Neural progenitor cell (in vitro differentiated cells): Measurements from ENCODE around the gene DSCAML1.
A peak's percentile ranks its signal among the peaks of the same experiment; 100 is the strongest.

ENCODE experiments used
- CTCF ChIP-seq: fragments of 200-600 bp; sonication (generic); IDR thresholded peaks from 2 replicates; pipeline ENCODE4 v1.5.1; 2017; ENCODE audit warnings: antibody characterized with exemption, mild to moderate bottlenecking
- EZH2phosphoT487 ChIP-seq: fragments of 200-600 bp; sonication (generic); IDR thresholded peaks from 2 replicates; pipeline ENCODE4 v1.6.1; 2017; ENCODE audit warnings: antibody characterized with exemption

- TF ChIP-seq CTCF = peak; percentile 76
- TF ChIP-seq EZH2phosphoT487 = no peak
Measured at GRCh38 chr11:117809236-117810055, 12.4 kb upstream of the DSCAML1 start.
